Smooth muscle cell of the coronary artery (primary cell): ENCODE results near the gene PTH2R. TPM values are rescaled to one million over a fixed set of nuclear protein-coding genes. Genes with fewer than 3 reads are reported as not detected.

Experiments used
- total RNA-seq: library from RNA; depleted of rRNA; stranded (reverse); fragments of >200 nt; gene quantifications from 2 replicates; pipeline ENCODE4 v1.2.3, GENCODE V29; 2014; ENCODE audit warnings: low replicate concordance

PTH2R gene
- total RNA-seq: 0.08 TPM in 1 of 2 replicates, not detected in the other

DNA sequence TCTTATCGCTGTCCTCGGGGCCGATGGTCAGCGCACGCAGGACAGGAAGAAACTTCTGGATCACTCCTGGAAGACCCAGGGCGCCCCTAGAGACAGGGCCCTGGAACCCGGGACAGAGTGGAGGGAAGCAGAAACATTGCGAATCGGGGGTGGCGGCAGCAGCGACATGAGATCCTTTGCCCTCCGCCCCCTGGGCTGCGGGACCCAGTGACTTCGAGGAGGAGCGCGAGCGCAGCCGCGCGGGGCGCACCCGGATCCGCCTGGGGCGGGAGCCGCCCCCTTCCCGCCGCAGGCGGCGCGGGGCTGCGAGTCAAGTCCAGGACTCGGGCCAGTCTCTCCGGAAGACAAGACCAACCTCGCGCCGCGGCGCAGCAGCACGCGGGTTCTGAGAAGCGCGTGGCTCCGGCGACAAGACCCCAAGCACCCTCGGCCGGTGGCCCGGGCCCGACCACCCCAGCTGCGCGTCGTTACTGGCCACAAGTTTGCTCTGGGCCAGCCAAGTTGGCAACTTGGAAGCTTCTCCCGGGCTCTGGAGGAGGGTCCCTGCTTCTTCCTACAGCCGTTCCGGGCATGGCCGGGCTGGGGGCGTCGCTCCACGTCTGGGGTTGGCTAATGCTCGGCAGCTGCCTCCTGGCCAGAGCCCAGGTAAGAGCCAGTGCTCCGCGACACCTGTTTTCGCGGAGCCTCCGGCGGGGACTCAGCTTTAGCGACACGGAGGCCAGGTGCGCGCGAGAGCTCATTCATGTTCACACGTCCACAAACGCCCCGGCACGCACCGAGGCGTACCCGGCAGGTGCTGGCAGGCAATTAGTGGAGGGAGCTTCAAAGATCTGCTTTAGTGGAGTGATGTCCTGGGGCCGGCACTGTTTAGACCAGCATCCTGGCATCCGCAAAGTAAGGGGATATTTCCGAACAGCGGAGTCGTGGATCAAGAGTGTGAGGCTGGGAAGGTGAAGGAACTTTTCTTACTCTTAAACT lies at the start of gene PTH2R:
PTH2R (plus strand) TSS at position 319 of the 978 bp plus-strand sequence; CDS start at position 571, 252 bp downstream.

Other genes starting within 250 kb of the PTH2R start
- gene CRYGA, start 243.2 kb upstream of the PTH2R start, total RNA-seq: not detected in 2 replicates
- not detected in 2 replicates for gene C2orf80, start 216.8 kb upstream of the PTH2R start, total RNA-seq
- 123 and 125 TPM in 2 replicates for gene IDH1, start 151.7 kb upstream of the PTH2R start, total RNA-seq
- 19.0 and 21.3 TPM in 2 replicates for gene PIKFYVE, start 140.5 kb upstream of the PTH2R start, total RNA-seq